GM12878 (cell line): ENCODE data around the gene CMBL.

Experiments used
- EGR1 ChIP-seq, 2 experiments: IDR thresholded peaks; 1 replicate in 1 of 2; 2 replicates in 1 of 2; pipeline ENCODE4 v1.6.1; 2011 to 2012; ENCODE audit warnings: low read depth in 2 of 2, low read length in 2 of 2, borderline replicate concordance in 1 of 2, mild to moderate bottlenecking in 1 of 2, moderate library complexity in 1 of 2
- TF ChIP-seq, protein P1 (sequence below): fragments of 150-350 bp; IDR thresholded peaks from 2 replicates; pipeline ENCODE4 v1.6.1; 2016; ENCODE audit warnings: low read depth, low read length

DNA sequence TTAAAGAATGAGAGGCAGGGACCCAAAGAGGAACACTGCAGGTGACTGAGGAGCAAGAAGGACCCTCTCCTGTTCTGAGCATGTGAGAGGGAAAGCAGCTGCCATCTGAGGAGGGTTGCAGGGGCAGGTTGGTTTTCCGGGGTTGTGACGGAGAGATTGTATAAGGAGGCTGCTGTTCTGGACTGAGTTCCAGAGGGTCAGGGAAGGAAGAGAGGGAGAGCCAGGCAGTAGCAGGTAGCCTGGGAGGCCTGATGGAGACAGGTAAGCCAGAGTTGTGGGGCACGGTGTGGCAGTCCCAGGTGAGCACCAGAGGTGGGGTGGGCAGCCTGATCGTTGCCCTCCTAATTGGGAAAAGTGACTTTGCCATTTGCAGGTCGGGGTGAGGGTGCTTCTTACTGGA lies 47.8 kb downstream of the CMBL start:
- no peak for TF ChIP-seq EGR1 (IDR thresholded peaks at IDR 0.05; ENCODE audit: borderline replicate concordance in 1 of 2, low read depth in 2 of 2, low read length in 2 of 2)
- TF ChIP-seq, protein P1, sequence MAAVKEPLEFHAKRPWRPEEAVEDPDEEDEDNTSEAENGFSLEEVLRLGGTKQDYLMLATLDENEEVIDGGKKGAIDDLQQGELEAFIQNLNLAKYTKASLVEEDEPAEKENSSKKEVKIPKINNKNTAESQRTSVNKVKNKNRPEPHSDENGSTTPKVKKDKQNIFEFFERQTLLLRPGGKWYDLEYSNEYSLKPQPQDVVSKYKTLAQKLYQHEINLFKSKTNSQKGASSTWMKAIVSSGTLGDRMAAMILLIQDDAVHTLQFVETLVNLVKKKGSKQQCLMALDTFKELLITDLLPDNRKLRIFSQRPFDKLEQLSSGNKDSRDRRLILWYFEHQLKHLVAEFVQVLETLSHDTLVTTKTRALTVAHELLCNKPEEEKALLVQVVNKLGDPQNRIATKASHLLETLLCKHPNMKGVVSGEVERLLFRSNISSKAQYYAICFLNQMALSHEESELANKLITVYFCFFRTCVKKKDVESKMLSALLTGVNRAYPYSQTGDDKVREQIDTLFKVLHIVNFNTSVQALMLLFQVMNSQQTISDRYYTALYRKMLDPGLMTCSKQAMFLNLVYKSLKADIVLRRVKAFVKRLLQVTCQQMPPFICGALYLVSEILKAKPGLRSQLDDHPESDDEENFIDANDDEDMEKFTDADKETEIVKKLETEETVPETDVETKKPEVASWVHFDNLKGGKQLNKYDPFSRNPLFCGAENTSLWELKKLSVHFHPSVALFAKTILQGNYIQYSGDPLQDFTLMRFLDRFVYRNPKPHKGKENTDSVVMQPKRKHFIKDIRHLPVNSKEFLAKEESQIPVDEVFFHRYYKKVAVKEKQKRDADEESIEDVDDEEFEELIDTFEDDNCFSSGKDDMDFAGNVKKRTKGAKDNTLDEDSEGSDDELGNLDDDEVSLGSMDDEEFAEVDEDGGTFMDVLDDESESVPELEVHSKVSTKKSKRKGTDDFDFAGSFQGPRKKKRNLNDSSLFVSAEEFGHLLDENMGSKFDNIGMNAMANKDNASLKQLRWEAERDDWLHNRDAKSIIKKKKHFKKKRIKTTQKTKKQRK: no peak
